ENCODE measurements around the gene HOXB2. TPM values are rescaled to one million over a fixed set of nuclear protein-coding genes. Genes with fewer than 3 reads are reported as not detected.

The HOXB2 gene
- total RNA-seq, 1 experiment from 2014 or later, result 0.31 TPM

- H3K27ac ChIP-seq, result no peak overlapping the region
- no peaks in the 10 kb centered on the region for H3K9me3 ChIP-seq (ENCODE audit: insufficient read depth, low read depth)
- H4K20me1 ChIP-seq (ENCODE audit: insufficient read depth), result no peaks in the 10 kb centered on the region; the same call in 1 of the 2 replicates
- intact Hi-C loops (cut with micrococcal nuclease; ENCODE audit: unreplicated experiment), result no loop called here
- POLR2A ChIA-PET (ENCODE audit: unreplicated experiment), result no interaction called here
- no peaks in the 10 kb centered on the region for H3K9me2 ChIP-seq (ENCODE audit: insufficient read depth)
- peaks cover 10% of the 10 kb centered on the region; the same call in 1 of the 2 replicates for H3F3A ChIP-seq (ENCODE audit: insufficient read depth, low read depth)
- H3K79me2 ChIP-seq (ENCODE audit: low read depth), result peaks cover 10% of the 10 kb centered on the region
- H3K36me3 ChIP-seq (ENCODE audit: low read depth), result peaks cover 7% of the 10 kb centered on the region
- BruUV-seq (replicated peaks), result no TSS peak
- CTCF ChIA-PET, result no interaction called here
- DNase-seq, result no peak
- H2AFZ ChIP-seq, result no peak overlapping the region
- no peak overlapping the region for H3K4me2 ChIP-seq
- no peak overlapping the region for H3K4me3 ChIP-seq
- no peaks in the 10 kb centered on the region for H3K27me3 ChIP-seq (ENCODE audit: insufficient read depth, low read depth)
- no peak for TF ChIP-seq CTCF (conservative IDR thresholded peaks at IDR 0.05)
- no peak for TF ChIP-seq EZH2 (IDR thresholded peaks at IDR 0.05; ENCODE audit: low read depth)
- H3K4me1 ChIP-seq (replicated peaks; ENCODE audit: insufficient read depth), result peaks cover 3% of the 10 kb centered on the region
These were observed 47.7 kb upstream of the HOXB2 start for GRCh38 chr17:48592577-48592976.

GRCh38 chr17:48592057-48592514, 47.2 kb upstream of the HOXB2 start:
- TF ChIP-seq EZH2 (IDR thresholded peaks at IDR 0.05; ENCODE audit: low read depth) (no peak), CTCF (conservative IDR thresholded peaks at IDR 0.05) (no peak)
- Histone ChIP-seq H3F3A (ENCODE audit: insufficient read depth, low read depth) (peaks cover 13% of the 10 kb centered on the region; the same call in 1 of the 2 replicates), H4K20me1 (ENCODE audit: insufficient read depth) (no peaks in the 10 kb centered on the region; the same call in 1 of the 2 replicates), H3K27ac (no peak overlapping the region), H3K27me3 (ENCODE audit: insufficient read depth, low read depth) (no peaks in the 10 kb centered on the region), H3K4me2 (no peak overlapping the region), H2AFZ (no peak overlapping the region), H3K36me3 (ENCODE audit: low read depth) (peaks cover 7% of the 10 kb centered on the region), H3K4me1 (replicated peaks; ENCODE audit: insufficient read depth) (peaks cover 7% of the 10 kb centered on the region), H3K9me2 (ENCODE audit: insufficient read depth) (no peaks in the 10 kb centered on the region), H3K4me3 (no peak overlapping the region), H3K9me3 (ENCODE audit: insufficient read depth, low read depth) (no peaks in the 10 kb centered on the region), H3K79me2 (ENCODE audit: low read depth) (peaks cover 5% of the 10 kb centered on the region)
- CTCF ChIA-PET, result no interaction called here
- POLR2A ChIA-PET (ENCODE audit: unreplicated experiment), result no interaction called here
- no peak for DNase-seq
- no TSS peak for BruUV-seq (replicated peaks)
- intact Hi-C loops (cut with micrococcal nuclease; ENCODE audit: unreplicated experiment), result no loop called here

GRCh38 chr17:48591255-48592056, 46.5 kb upstream of the HOXB2 start:
- Histone ChIP-seq H4K20me1 (ENCODE audit: insufficient read depth) (no peaks in the 10 kb centered on the region), H3K9me3 (ENCODE audit: insufficient read depth, low read depth) (no peaks in the 10 kb centered on the region), H3K79me2 (ENCODE audit: low read depth) (no peaks in the 10 kb centered on the region), H3F3A (ENCODE audit: insufficient read depth, low read depth) (peaks cover 13% of the 10 kb centered on the region; the same call in 1 of the 2 replicates), H3K4me3 (no peak overlapping the region), H3K4me2 (no peak overlapping the region), H3K36me3 (ENCODE audit: low read depth) (peaks cover 7% of the 10 kb centered on the region), H3K27ac (no peak overlapping the region), H2AFZ (no peak overlapping the region), H3K4me1 (replicated peaks; ENCODE audit: insufficient read depth) (peaks cover 7% of the 10 kb centered on the region), H3K9me2 (ENCODE audit: insufficient read depth) (no peaks in the 10 kb centered on the region), H3K27me3 (ENCODE audit: insufficient read depth, low read depth) (no peaks in the 10 kb centered on the region)
- POLR2A ChIA-PET (ENCODE audit: unreplicated experiment), result interaction anchor here (0.5 kb wide), 1 partner anchor 239 kb away, joined by 3 read pairs; no protein-coding TSS in a partner anchor
- DNase-seq, result no peak
- TF ChIP-seq EZH2 (IDR thresholded peaks at IDR 0.05; ENCODE audit: low read depth) (no peak), CTCF (conservative IDR thresholded peaks at IDR 0.05) (no peak)
- CTCF ChIA-PET, result interaction anchor here (0.6 kb wide), 1 partner anchor 32 kb away, joined by 3 read pairs; no protein-coding TSS in a partner anchor
- no TSS peak for BruUV-seq (replicated peaks)
- intact Hi-C loops (cut with micrococcal nuclease; ENCODE audit: unreplicated experiment), result no loop called here
